HG03378 (cell line): ENCODE data around the gene SRBD1.
"Not testable (repeated sequence)": the region's sequence is repeated elsewhere in the genome, so short reads cannot be mapped to it uniquely, and the experiment has no call there.

Experiments used
- ATAC-seq: cut with Tn5 transposase; IDR thresholded peaks from one replicate; pipeline ENCODE4 v1.9.1; 2021; ENCODE audit warnings: mild to moderate bottlenecking, moderate library complexity; ENCODE audit not compliant: unreplicated experiment

SRBD1 gene

GRCh38 chr2:45436456-45436855 lies 174.6 kb downstream of the SRBD1 start:
- no peak for ATAC-seq

GRCh38 chr2:45435316-45435715 lies 175.8 kb downstream of the SRBD1 start:
- ATAC-seq, result no peak

- no peak for ATAC-seq
Observed at GRCh38 chr2:45433363-45433762, 177.7 kb downstream of the SRBD1 start.

GRCh38 chr2:45432406-45432805 lies 178.7 kb downstream of the SRBD1 start:
- ATAC-seq, result no peak

GRCh38 chr2:45426025-45426424 lies 185.0 kb downstream of the SRBD1 start:
- ATAC-seq, result not testable (repeated sequence)

- ATAC-seq, result no peak
Observed at GRCh38 chr2:45422921-45423320, 188.1 kb downstream of the SRBD1 start.

GRCh38 chr2:45418532-45418931 lies 192.5 kb downstream of the SRBD1 start:
- no peak for ATAC-seq

GRCh38 chr2:45415534-45416123 lies 195.4 kb downstream of the SRBD1 start:
- ATAC-seq, result no peak

GRCh38 chr2:45412754-45413379 lies 198.2 kb downstream of the SRBD1 start:
- no peak for ATAC-seq

- ATAC-seq, result no peak
Observed at GRCh38 chr2:45409677-45410076, 201.4 kb downstream of the SRBD1 start.

- ATAC-seq, result no peak
Observed at GRCh38 chr2:45406621-45407020, 204.4 kb downstream of the SRBD1 start.

- ATAC-seq, result no peak
Observed at GRCh38 chr2:45404807-45405297, 206.2 kb downstream of the SRBD1 start.

- no peak for ATAC-seq
Observed at GRCh38 chr2:45403036-45403435, 208.0 kb downstream of the SRBD1 start.

GRCh38 chr2:45401431-45401922 lies 209.6 kb downstream of the SRBD1 start:
- no peak for ATAC-seq

GRCh38 chr2:45399040-45399784 lies 211.9 kb downstream of the SRBD1 start:
- ATAC-seq, result no peak

- ATAC-seq, result no peak
Observed at GRCh38 chr2:45397292-45397691, 213.8 kb downstream of the SRBD1 start.

- no peak for ATAC-seq
Observed at GRCh38 chr2:45396671-45397070, 214.4 kb downstream of the SRBD1 start.

GRCh38 chr2:45394842-45395241 lies 216.2 kb downstream of the SRBD1 start:
- ATAC-seq, result no peak

- no peak for ATAC-seq
Observed at GRCh38 chr2:45394216-45394615, 216.9 kb downstream of the SRBD1 start.

- ATAC-seq, result no peak
Observed at GRCh38 chr2:45391866-45392265, 219.2 kb downstream of the SRBD1 start.

GRCh38 chr2:45390861-45391260 lies 220.2 kb downstream of the SRBD1 start:
- ATAC-seq, result no peak

- ATAC-seq, result no peak
Observed at GRCh38 chr2:45390441-45390840, 220.6 kb downstream of the SRBD1 start.
